Stimulated activated memory B cell treated with anti-CD40 and anti-IgM and Interleukin-4, amounts not matched to agents 10 μg/mL and 1 μg/mL and 100 μg/mL, for 72 hours (primary cell): Measurements from ENCODE around the gene FCRL6.

Source experiments
- ATAC-seq: fragments of 150-1000 bp; cut with Tn5 transposase; 2 replicates; pipeline ENCODE4 v1.10.0; 2021
- H3K27ac Mint-ChIP-seq: one replicate; pipeline ENCODE4 v1.8.0; 2022; ENCODE audit warnings: mild to moderate bottlenecking, mixed read lengths
- H3K27me3 Mint-ChIP-seq: one replicate; pipeline ENCODE4 v1.8.0; 2022; ENCODE audit warnings: mixed read lengths
- H3K36me3 Mint-ChIP-seq: one replicate; pipeline ENCODE4 v1.8.0; 2022; ENCODE audit warnings: mixed read lengths
- H3K4me1 Mint-ChIP-seq: one replicate; pipeline ENCODE4 v1.8.0; 2022; ENCODE audit warnings: mixed read lengths
- H3K4me3 Mint-ChIP-seq: one replicate; pipeline ENCODE4 v1.8.0; 2022; ENCODE audit warnings: mild to moderate bottlenecking, moderate library complexity, mixed read lengths
- H3K9me3 Mint-ChIP-seq: one replicate; pipeline ENCODE4 v1.8.0; 2022; ENCODE audit warnings: mixed read lengths

The FCRL6 gene

GRCh38 chr1:159802111-159802510 is at the start of gene FCRL6:
TSS of gene FCRL6 (plus strand) at chr1:159802360. CDS start at chr1:159802425, 65 bp downstream.
- H3K9me3 Mint-ChIP-seq: no peaks in the 10 kb centered on the region
- no peaks in the 10 kb centered on the region for H3K36me3 Mint-ChIP-seq
- H3K27me3 Mint-ChIP-seq: peaks cover 55% of the 10 kb centered on the region
- H3K4me1 Mint-ChIP-seq: peaks cover 11% of the 10 kb centered on the region
- H3K4me3 Mint-ChIP-seq: no peak within 1 kb of the TSS
- ATAC-seq: no peak
- H3K27ac Mint-ChIP-seq: no peak within 1 kb of the TSS

DNA sequence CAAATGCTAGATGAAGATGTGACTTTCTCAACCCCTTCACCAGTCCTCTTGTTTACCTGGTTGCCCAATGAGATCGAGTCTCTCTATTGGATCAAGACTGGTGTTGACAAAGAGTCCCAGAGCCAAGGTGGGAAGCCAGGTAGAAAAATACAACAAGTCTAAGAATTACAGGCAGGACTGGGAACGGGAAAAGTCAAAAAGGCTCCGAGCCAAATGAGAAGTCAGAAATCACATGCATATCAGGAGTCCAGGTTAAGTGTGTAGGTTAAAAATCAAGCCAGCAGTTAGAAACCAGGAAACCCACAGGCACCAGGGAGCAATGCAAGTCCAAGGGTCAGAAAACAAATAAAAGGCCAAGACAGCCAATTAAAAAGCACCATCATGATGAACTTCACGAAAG is 48.8 kb upstream of the FCRL6 start:
- H3K36me3 Mint-ChIP-seq: no peaks in the 10 kb centered on the region
- peaks cover 12% of the 10 kb centered on the region for H3K27me3 Mint-ChIP-seq
- H3K27ac Mint-ChIP-seq: no peak overlapping the region
- H3K4me1 Mint-ChIP-seq: no peaks in the 10 kb centered on the region
- no peak for ATAC-seq
- no peak overlapping the region for H3K4me3 Mint-ChIP-seq
- H3K9me3 Mint-ChIP-seq: no peaks in the 10 kb centered on the region

GRCh38 chr1:159755451-159756007 is 46.6 kb upstream of the FCRL6 start:
- H3K27me3 Mint-ChIP-seq: peaks cover 8% of the 10 kb centered on the region

DNA sequence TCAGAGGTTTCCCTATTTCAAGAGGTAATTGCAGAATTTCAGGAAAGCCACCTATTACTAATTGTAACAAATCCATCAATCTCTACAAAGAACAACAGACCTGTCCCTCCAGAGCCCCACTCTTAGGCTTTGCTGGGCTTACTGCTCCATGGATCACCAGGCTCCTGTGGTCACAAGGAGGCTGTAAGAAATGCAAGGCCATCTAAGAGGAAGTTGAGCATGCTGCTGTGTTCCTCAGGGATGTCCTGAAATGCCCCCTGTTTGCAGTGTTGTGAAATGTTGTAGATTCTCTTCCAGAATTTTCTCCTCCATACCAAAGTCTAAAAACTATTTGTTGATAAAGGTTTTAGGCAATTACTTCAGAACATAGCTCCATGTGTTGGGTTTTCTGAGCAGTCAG is 45.8 kb upstream of the FCRL6 start:
- no peaks in the 10 kb centered on the region for H3K9me3 Mint-ChIP-seq
- no peak overlapping the region for H3K27ac Mint-ChIP-seq
- peaks cover 16% of the 10 kb centered on the region for H3K27me3 Mint-ChIP-seq
- no peaks in the 10 kb centered on the region for H3K36me3 Mint-ChIP-seq
- no peaks in the 10 kb centered on the region for H3K4me1 Mint-ChIP-seq
- no peak overlapping the region for H3K4me3 Mint-ChIP-seq
- no peak for ATAC-seq

More at GRCh38 chr1:159755451-159756007, 46.6 kb upstream of the FCRL6 start:
- Mint-ChIP-seq H3K4me3 (no peak overlapping the region), H3K27ac (no peak overlapping the region), H3K36me3 (no peaks in the 10 kb centered on the region), H3K9me3 (no peaks in the 10 kb centered on the region), H3K4me1 (no peaks in the 10 kb centered on the region)
- no peak for ATAC-seq

DNA sequence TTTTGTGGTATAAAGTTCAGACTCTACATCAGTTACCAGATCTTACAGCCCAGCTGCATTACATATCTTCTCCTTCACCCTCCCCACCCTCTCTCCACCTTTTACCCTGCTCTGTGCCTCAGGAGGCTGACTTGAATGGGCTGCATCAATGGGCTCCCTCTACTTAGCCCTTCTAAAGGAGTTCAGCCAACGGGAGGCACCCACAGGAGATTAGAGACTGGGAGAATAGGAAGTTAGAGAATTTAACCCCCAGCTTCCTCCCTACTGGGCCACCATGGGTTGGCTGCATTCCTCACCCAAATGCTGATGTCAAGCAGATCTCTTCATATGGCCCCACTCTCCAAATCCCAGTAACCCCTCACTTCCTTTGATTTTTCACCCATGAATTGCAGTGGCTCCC is 38.5 kb upstream of the FCRL6 start:
- Mint-ChIP-seq H3K9me3 (no peaks in the 10 kb centered on the region), H3K27ac (no peak overlapping the region), H3K27me3 (peaks cover 33% of the 10 kb centered on the region), H3K36me3 (no peaks in the 10 kb centered on the region), H3K4me3 (no peak overlapping the region), H3K4me1 (no peaks in the 10 kb centered on the region)
- ATAC-seq: no peak

DNA sequence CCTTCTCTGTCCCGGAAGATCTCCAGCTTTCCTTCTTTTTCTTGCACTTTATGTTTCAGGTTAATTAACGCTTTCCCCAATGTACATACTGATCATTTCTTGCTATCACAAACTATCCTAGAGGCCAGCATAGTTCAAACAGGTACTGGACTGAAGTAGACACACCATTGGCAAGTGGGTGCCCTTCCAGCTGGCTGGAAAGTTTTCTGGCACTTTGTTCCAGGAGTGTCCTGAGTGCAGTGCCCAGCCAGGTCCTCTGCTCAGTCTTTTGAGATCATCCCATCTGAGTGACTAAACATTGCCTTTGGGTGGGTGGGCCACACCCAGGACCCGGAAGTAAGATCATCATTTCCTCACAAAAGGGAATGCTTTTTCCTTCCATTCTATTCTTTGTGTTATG is 36.4 kb upstream of the FCRL6 start:
- Mint-ChIP-seq H3K36me3 (no peaks in the 10 kb centered on the region), H3K4me3 (no peak overlapping the region), H3K4me1 (no peaks in the 10 kb centered on the region), H3K9me3 (no peaks in the 10 kb centered on the region), H3K27me3 (peaks cover 43% of the 10 kb centered on the region), H3K27ac (no peak overlapping the region)
- ATAC-seq: no peak

DNA sequence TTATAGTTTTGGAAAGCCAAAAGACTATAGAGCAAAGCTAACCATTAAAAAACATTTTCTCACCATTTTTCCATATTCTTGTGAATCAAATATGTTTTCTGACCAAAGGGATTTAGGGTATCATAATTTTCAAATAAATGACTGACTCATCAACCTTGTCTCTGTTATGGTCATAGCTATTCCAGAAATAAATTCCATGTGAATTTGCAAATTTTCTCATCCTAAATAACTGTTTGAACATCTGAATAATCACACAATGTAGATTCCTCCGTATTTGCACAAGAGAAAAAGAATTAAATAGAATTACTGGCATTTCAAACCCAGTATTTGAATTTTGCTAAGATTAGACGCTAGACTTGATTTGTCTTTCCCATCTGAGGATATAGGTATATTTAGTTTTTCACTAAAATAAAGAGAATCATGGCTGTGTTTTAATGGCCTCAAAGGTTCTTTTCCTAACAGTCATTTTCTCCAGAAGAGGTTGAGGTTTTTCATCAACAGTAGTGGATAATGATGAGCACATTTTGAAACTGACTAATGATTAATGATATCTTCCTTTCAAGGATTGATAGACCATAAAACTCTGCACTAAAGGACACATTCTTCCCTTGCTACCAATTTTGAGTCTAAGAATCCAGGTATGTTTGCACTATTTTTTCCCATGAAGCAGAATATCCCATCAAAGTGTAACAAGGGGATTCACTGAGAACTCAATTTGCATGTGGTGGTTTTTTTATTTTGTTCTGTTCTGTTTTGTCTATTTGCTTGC is 30.8 kb upstream of the FCRL6 start:
- peaks cover 29% of the 10 kb centered on the region for H3K27me3 Mint-ChIP-seq
- no peaks in the 10 kb centered on the region for H3K9me3 Mint-ChIP-seq
- no peak for ATAC-seq
- no peak overlapping the region for H3K4me3 Mint-ChIP-seq
- H3K27ac Mint-ChIP-seq: no peak overlapping the region
- H3K4me1 Mint-ChIP-seq: no peaks in the 10 kb centered on the region
- no peaks in the 10 kb centered on the region for H3K36me3 Mint-ChIP-seq

DNA sequence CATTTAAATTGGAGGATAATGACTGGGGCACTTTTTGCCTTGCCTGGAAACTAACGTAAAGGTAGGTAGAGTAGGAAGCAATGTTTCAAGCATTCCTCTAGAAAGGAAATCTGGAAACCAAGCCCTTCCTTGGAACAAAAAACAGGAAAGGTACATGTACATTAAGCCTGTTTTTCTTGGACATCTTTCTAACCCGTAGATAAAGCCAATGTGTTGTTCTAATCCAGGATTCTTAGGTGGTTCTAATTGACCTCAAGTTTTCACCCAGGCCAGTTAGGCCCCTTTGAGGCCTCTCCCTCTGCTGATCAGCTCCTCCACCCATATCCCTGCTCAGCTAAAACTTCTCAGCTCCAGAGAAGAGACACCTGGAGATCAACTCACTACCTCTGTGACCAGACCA is 27.7 kb upstream of the FCRL6 start:
- H3K36me3 Mint-ChIP-seq: no peaks in the 10 kb centered on the region
- no peaks in the 10 kb centered on the region for H3K9me3 Mint-ChIP-seq
- H3K4me1 Mint-ChIP-seq: peaks cover 8% of the 10 kb centered on the region
- no peak for ATAC-seq
- no peak overlapping the region for H3K27ac Mint-ChIP-seq
- no peak overlapping the region for H3K4me3 Mint-ChIP-seq
- peaks cover 15% of the 10 kb centered on the region for H3K27me3 Mint-ChIP-seq

DNA sequence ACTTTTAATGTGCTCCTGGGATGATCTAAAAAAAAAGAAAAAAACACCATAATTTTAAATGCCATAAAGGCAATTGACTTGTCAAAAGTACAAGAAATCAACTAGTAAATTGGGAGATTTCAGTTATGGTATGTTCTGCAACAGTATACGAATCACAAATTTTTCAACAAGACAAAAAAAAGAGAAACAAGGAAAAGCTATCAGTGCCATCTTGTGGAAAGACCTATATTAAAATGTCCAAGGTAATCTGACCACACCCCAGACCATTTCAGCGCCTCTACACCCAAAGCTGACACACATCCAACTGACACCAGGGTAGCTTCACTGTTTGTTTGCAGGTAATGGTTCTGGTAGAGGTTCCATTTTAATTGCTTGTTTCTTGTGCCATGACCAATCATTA is 26.4 kb upstream of the FCRL6 start:
- Mint-ChIP-seq H3K4me3 (no peak overlapping the region), H3K27ac (no peak overlapping the region), H3K9me3 (no peaks in the 10 kb centered on the region), H3K36me3 (no peaks in the 10 kb centered on the region), H3K4me1 (peaks cover 8% of the 10 kb centered on the region), H3K27me3 (peaks cover 11% of the 10 kb centered on the region)
- ATAC-seq: no peak

DNA sequence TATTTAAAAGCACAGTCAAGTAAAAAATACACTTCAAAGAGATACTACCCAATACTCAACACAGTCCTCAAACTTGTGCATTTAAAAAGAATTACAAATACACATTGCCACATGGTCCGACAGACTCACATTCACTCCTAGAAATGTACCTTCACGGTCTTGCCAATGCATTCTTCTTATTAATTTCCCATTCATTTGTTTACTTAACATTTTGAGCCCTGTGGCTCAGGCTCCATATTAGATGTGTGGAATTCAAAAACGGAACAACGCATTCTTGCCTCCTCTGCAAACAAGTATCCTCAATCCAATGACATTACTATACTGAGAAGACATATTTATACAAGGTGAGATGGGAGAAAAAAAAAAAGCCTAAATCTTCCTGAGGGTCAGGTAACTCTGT is 23.9 kb upstream of the FCRL6 start:
- no peaks in the 10 kb centered on the region for H3K36me3 Mint-ChIP-seq
- H3K27ac Mint-ChIP-seq: no peak overlapping the region
- H3K27me3 Mint-ChIP-seq: no peaks in the 10 kb centered on the region
- no peaks in the 10 kb centered on the region for H3K9me3 Mint-ChIP-seq
- no peak for ATAC-seq
- peaks cover 17% of the 10 kb centered on the region for H3K4me1 Mint-ChIP-seq
- H3K4me3 Mint-ChIP-seq: no peak overlapping the region

DNA sequence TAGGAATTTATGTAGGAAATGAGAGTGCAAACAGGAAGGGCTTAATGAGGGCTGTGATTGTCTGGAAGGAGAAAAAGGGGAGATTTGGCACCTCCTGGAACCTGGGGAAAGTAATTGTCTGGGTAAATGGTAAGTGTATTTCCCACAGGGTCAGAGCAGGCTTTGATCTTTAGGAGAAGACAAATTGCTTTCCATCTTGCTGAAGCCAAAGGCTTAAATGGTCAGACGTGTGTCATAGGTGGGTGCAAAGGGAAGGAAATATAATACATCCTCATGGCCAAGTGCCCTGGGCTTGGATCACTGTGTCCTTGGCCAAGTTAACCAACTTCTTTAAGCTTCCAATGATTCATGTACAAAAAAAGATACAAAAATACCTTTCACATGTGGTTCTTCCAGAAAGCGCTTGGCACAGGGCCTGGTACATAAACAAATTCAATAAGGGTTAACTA is 22.7 kb upstream of the FCRL6 start:
- Mint-ChIP-seq H3K27ac (no peak overlapping the region), H3K4me1 (peaks cover 17% of the 10 kb centered on the region), H3K27me3 (no peaks in the 10 kb centered on the region), H3K9me3 (no peaks in the 10 kb centered on the region), H3K4me3 (peak overlapping the region; percentile 6), H3K36me3 (no peaks in the 10 kb centered on the region)
- ATAC-seq: no peak

DNA sequence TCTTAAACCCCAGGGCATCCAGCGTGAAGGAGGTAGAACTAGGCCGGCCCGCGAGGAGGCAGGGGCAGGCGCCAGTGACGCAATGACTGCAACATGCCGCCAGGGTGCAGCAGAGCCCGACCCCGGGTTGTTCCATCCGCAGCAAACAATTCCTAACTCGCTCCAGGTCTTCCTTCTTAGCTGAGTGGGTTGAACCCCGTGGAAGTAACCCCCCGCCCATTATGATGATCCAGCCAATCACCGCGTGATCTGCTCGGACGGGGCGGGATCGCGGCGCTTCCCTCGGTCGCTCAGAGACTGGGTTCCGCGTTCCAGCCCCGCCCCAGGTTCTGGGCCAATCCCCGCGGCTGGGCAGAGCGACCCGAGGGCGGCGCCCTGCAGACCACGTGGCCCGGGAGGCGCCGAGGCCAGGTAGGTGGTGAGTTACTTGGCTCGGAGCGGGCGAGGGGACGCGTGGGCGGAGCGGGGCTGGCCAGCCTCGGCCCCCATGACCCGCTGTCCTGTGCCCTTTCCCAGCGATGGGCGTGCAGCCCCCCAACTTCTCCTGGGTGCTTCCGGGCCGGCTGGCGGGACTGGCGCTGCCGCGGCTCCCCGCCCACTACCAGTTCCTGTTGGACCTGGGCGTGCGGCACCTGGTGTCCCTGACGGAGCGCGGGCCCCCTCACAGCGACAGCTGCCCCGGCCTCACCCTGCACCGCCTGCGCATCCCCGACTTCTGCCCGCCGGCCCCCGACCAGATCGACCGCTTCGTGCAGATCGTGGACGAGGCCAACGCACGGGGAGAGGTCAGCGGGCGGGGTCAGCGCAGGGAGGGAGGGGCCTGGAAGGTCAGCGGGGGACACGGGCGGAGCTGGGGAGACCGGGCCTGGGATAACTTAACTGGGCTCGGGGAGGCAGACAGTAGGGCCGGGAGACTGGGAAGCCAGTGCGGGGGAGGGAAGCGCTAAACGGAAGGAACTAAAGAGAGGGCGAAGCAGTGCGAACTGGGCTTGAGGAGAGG is 21.3 kb upstream of the FCRL6 start, which contains the start of gene DUSP23:
TSS of gene DUSP23 (plus strand) at position 380 of the 1,000 bp plus-strand sequence. CDS start at position 519, 139 bp downstream.
- Mint-ChIP-seq H3K27me3 (no peaks in the 10 kb centered on the region), H3K27ac (peak within 1 kb of the TSS; percentile 51), H3K9me3 (no peaks in the 10 kb centered on the region), H3K4me1 (peaks cover 17% of the 10 kb centered on the region), H3K36me3 (no peaks in the 10 kb centered on the region), H3K4me3 (peak within 1 kb of the TSS; percentile 77)
- ATAC-seq: peak; percentile 100

GRCh38 chr1:159781992-159782391 is 20.2 kb upstream of the FCRL6 start:
- peaks cover 17% of the 10 kb centered on the region for H3K4me1 Mint-ChIP-seq
- H3K4me3 Mint-ChIP-seq: no peak overlapping the region
- H3K27me3 Mint-ChIP-seq: no peaks in the 10 kb centered on the region
- H3K27ac Mint-ChIP-seq: no peak overlapping the region
- ATAC-seq: no peak
- H3K36me3 Mint-ChIP-seq: no peaks in the 10 kb centered on the region
- H3K9me3 Mint-ChIP-seq: no peaks in the 10 kb centered on the region

DNA sequence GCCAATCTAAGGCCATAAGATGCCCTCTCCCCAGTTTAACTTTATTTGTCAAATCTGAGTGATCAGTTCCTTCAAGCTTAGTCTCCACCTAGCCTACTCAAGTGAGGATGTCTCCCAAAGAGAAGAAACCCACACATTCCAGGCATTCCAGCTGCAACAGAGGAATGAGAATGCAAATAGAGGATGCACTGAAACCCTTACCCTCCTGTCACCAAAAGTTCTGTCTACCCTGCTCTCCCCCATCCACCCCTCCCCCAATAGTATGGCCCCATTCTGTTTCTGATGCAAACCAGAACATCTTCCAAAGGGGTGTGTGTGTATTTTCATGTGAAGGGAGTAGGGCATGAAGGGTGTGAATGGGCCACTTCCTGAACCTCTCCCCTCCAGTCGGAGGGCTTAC is 18.4 kb upstream of the FCRL6 start:
- no peaks in the 10 kb centered on the region for H3K9me3 Mint-ChIP-seq
- no peak overlapping the region for H3K27ac Mint-ChIP-seq
- no peak overlapping the region for H3K4me3 Mint-ChIP-seq
- no peaks in the 10 kb centered on the region for H3K36me3 Mint-ChIP-seq
- ATAC-seq: no peak
- H3K27me3 Mint-ChIP-seq: no peaks in the 10 kb centered on the region
- H3K4me1 Mint-ChIP-seq: peaks cover 17% of the 10 kb centered on the region

- H3K27me3 Mint-ChIP-seq: peaks cover 13% of the 10 kb centered on the region
- H3K36me3 Mint-ChIP-seq: no peaks in the 10 kb centered on the region
- no peak for ATAC-seq
- peaks cover 6% of the 10 kb centered on the region for H3K4me1 Mint-ChIP-seq
- H3K4me3 Mint-ChIP-seq: no peak overlapping the region
- no peaks in the 10 kb centered on the region for H3K9me3 Mint-ChIP-seq
- H3K27ac Mint-ChIP-seq: no peak overlapping the region
These were observed 15.7 kb upstream of the FCRL6 start for GRCh38 chr1:159786465-159786864.
